GM19193 (cell line): ENCODE measurements around the gene CLTCL1.

Source experiments
- POLR2A ChIP-seq: IDR thresholded peaks from 4 replicates; pipeline ENCODE4 v1.6.1; 2011; ENCODE audit not compliant: insufficient read depth, insufficient read length; ENCODE audit errors: extremely low read depth

CLTCL1 gene

DNA sequence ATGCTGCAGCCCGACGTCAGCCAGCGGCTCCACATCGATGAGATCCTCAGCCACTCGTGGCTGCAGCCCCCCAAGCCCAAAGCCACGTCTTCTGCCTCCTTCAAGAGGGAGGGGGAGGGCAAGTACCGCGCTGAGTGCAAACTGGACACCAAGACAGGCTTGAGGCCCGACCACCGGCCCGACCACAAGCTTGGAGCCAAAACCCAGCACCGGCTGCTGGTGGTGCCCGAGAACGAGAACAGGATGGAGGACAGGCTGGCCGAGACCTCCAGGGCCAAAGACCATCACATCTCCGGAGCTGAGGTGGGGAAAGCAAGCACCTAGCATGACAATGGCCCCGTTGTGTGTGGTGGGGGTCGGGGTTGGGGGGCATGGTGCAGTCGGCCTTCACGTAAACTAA is 159.4 kb downstream of the CLTCL1 start:
- TF ChIP-seq POLR2A: no peak

- no peak for TF ChIP-seq POLR2A
These were observed 159.9 kb downstream of the CLTCL1 start for GRCh38 chr22:19131685-19132015.

DNA sequence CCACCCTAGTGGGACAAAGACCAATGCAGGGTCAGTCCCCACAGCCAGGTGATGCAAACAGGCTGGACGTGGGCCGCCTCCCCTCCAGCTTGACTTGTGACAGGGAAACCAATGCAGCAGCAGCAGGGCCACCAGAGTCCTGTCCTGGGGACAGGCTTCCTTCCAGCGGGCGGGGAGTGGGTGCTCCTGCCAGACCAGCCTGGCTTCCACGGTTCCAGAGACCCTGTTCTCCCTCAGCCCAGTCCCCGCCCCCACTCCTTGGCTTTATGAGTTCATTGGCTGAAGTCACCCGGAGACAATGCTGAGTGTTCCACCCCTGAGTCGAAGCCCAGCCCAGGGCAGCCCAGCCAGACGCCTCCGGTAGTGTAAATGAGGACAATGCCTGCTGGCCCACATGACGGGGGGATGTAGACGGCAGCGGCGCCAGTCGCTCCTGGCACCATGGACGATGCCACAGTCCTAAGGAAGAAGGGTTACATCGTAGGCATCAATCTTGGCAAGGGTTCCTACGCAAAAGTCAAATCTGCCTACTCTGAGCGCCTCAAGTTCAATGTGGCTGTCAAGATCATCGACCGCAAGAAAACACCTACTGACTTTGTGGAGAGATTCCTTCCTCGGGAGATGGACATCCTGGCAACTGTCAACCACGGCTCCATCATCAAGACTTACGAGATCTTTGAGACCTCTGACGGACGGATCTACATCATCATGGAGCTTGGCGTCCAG is 160.4 kb downstream of the CLTCL1 start, which contains the start of gene TSSK2:
TSSK2 (plus strand) TSS at position 350 of the 726 bp plus-strand sequence; CDS start at position 442, 92 bp downstream.
- TF ChIP-seq POLR2A: no peak

DNA sequence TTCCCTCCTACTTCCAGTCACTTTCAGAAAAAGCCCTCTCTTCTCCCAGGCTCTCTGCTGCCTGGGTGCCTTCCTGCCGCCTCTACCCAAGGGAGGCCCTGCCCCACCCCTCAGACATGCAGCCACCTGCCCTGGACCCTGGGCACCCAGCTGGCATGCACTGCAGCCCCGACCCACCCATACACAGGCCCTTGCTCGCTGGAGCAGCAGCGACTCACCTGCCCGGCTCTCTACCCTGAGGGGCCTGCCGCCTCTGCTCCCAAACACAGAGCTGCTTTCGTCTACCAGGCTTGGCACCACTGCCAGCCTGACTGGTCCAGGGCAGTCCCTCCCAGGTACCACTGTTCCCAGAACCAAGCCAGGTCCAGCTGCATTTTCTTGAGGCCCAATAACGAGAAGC is 161.6 kb downstream of the CLTCL1 start:
- no peak for TF ChIP-seq POLR2A
